IPS-15b (cell line): ENCODE measurements around the gene FA2H.

Experiments
- H3K27me3 ChIP-seq: one replicate; pipeline ENCODE4 v1.6.1; 2013; ENCODE audit warnings: low read length; ENCODE audit not compliant: control insufficient read depth, insufficient read depth
- H3K36me3 ChIP-seq: one replicate; pipeline ENCODE4 v1.6.1; 2013; ENCODE audit warnings: low read length; ENCODE audit not compliant: control insufficient read depth, insufficient read depth
- H3K4me1 ChIP-seq: one replicate; pipeline ENCODE4 v1.6.1; 2013; ENCODE audit warnings: mild to moderate bottlenecking, low read length; ENCODE audit not compliant: control insufficient read depth, insufficient read depth
- H3K4me3 ChIP-seq: one replicate; pipeline ENCODE4 v1.5.1; 2013; ENCODE audit warnings: low read depth, low read length
- H3K9ac ChIP-seq: one replicate; pipeline ENCODE4 v1.6.1; 2013; ENCODE audit warnings: low read depth, mild to moderate bottlenecking, low read length
- H3K9me3 ChIP-seq: one replicate; pipeline ENCODE4 v1.6.1; 2013; ENCODE audit warnings: mild to moderate bottlenecking, low read length; ENCODE audit not compliant: control insufficient read depth, insufficient read depth

FA2H gene

DNA sequence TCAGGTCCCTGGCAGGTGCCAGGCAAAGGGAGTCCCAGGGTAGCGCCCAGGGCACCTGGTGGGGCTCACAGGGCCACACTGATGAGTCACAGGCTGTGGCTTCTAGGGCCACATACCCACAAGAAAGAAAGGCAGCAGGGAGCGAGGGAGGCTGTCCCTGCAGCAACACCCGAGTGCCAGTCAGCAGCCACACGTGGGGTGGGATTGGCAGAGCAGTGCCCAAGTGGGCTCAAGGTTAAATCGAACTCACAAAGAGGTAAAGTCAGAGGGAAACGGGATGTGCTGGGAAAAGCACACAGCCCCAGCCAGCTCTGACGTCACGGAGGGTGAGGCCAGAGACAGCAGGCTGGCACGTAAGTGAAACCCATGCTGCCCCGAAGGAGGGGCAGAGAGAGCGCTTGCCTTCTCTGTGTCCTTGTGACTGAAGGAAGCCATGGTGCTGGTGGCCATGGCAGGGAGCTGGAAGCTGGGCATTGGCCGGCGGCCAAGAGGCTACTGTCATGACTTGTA lies 33.8 kb downstream of the FA2H start:
- no peak overlapping the region for H3K4me3 ChIP-seq
- H3K9me3 ChIP-seq = no peaks in the 10 kb centered on the region
- H3K27me3 ChIP-seq = no peaks in the 10 kb centered on the region
- peaks cover 7% of the 10 kb centered on the region for H3K4me1 ChIP-seq
- H3K9ac ChIP-seq = no peak overlapping the region
- H3K36me3 ChIP-seq = peaks cover 6% of the 10 kb centered on the region

DNA sequence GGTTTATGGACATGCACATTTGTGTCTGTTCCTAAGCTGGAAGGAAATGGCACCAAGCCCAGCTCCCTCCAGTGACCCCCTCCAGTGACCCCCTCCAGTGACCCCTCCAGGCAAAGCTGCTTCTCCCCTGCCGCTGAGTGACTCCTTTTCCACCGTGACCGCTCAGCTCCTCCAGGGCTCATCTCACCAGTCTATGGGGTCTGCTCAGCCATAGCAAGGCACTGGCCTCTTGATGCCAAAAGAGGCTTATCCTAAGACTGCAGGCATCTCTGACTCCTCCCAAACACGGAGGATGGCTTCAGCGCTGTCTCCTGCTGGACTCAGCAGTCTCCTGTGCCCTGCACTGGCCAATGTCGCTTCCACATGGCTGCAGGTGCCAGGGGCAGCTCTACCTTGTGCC lies 35.3 kb downstream of the FA2H start:
- Histone ChIP-seq H3K4me1 (peaks cover 12% of the 10 kb centered on the region), H3K9me3 (no peaks in the 10 kb centered on the region), H3K36me3 (peaks cover 6% of the 10 kb centered on the region), H3K9ac (no peak overlapping the region), H3K27me3 (no peaks in the 10 kb centered on the region), H3K4me3 (no peak overlapping the region)

DNA sequence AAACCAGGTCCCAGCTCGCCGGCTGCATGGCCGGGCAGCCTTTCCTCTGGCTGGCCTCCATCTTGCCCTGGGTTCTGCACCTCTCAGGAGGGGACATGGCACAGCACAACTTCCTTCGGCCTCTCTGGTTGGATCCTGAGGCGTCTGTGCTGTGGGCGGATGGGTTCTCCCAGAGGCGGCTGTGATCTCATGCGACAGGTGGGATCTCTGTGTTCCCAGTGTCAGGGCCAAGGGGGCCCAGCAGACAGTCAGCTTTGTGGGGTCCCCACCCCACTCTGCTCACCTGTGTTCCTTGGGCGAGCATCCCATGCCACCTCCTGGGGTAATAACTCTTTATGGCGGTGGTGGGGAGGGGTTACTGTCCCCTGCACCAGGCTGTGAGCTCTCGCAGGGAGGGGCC lies 35.8 kb downstream of the FA2H start:
- Histone ChIP-seq H3K9me3 (no peaks in the 10 kb centered on the region), H3K4me1 (peaks cover 16% of the 10 kb centered on the region), H3K4me3 (no peak overlapping the region), H3K36me3 (peaks cover 6% of the 10 kb centered on the region), H3K27me3 (no peaks in the 10 kb centered on the region), H3K9ac (no peak overlapping the region)

DNA sequence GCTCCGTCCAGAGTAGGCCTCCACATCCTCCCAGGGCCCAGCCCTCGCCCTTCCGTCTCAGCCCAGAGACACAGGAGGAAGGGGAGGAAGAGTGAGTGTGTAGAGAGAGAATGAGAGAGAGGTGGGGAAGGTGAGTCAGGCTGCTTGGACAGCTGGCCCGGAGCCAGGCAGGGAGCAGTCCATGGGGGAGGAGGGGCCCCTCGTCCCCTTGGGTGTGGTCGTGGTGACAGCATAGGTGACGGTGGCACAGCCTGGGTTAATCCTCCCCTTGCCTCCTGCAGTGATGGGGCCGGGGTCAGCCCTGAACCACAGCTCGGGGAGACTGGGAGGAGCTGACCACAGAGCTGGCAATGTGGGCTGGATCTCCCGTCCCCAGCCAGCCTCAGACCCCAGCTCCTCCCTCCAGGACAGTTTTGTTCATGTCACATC lies 36.5 kb downstream of the FA2H start:
- Histone ChIP-seq H3K9me3 (no peaks in the 10 kb centered on the region), H3K4me1 (peaks cover 16% of the 10 kb centered on the region), H3K9ac (no peak overlapping the region), H3K27me3 (no peaks in the 10 kb centered on the region), H3K36me3 (peaks cover 6% of the 10 kb centered on the region), H3K4me3 (no peak overlapping the region)

GRCh38 chr16:74737521-74737920 lies 37.1 kb downstream of the FA2H start:
- H3K4me1 ChIP-seq = peaks cover 16% of the 10 kb centered on the region
- no peak overlapping the region for H3K9ac ChIP-seq
- peaks cover 6% of the 10 kb centered on the region for H3K36me3 ChIP-seq
- H3K27me3 ChIP-seq = no peaks in the 10 kb centered on the region
- H3K9me3 ChIP-seq = no peaks in the 10 kb centered on the region
- no peak overlapping the region for H3K4me3 ChIP-seq

- no peaks in the 10 kb centered on the region for H3K27me3 ChIP-seq
- no peaks in the 10 kb centered on the region for H3K9me3 ChIP-seq
- H3K4me3 ChIP-seq = no peak overlapping the region
- peaks cover 6% of the 10 kb centered on the region for H3K36me3 ChIP-seq
- H3K9ac ChIP-seq = no peak overlapping the region
- H3K4me1 ChIP-seq = peaks cover 12% of the 10 kb centered on the region
These were observed 38.0 kb downstream of the FA2H start for GRCh38 chr16:74736531-74737157.

GRCh38 chr16:74735554-74735953 lies 39.1 kb downstream of the FA2H start:
- H3K9ac ChIP-seq = no peak overlapping the region
- H3K9me3 ChIP-seq = no peaks in the 10 kb centered on the region
- no peak overlapping the region for H3K4me3 ChIP-seq
- H3K4me1 ChIP-seq = peaks cover 12% of the 10 kb centered on the region
- H3K27me3 ChIP-seq = no peaks in the 10 kb centered on the region
- peaks cover 6% of the 10 kb centered on the region for H3K36me3 ChIP-seq

DNA sequence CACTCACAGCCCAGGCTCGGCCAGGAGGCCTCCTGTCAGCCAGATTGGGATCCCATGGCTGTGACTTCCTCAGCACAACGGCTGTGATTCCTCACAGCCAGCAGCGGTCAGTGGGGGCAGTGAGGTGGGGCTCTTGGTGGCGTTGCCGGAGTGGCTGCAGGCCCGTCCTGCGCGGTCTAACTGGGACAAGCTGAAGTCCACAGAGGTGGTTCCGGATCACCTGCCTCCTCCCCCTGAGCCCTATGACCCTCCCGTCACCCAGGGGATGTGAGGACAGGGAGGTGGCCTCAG lies 39.5 kb downstream of the FA2H start:
- no peak overlapping the region for H3K9ac ChIP-seq
- no peaks in the 10 kb centered on the region for H3K27me3 ChIP-seq
- H3K36me3 ChIP-seq = peaks cover 6% of the 10 kb centered on the region
- no peak overlapping the region for H3K4me3 ChIP-seq
- peaks cover 15% of the 10 kb centered on the region for H3K4me1 ChIP-seq
- no peaks in the 10 kb centered on the region for H3K9me3 ChIP-seq

- Histone ChIP-seq H3K9ac (no peak overlapping the region), H3K4me1 (peaks cover 16% of the 10 kb centered on the region), H3K36me3 (peaks cover 6% of the 10 kb centered on the region), H3K9me3 (no peaks in the 10 kb centered on the region), H3K4me3 (no peak overlapping the region), H3K27me3 (no peaks in the 10 kb centered on the region)
These were observed 40.1 kb downstream of the FA2H start for GRCh38 chr16:74734361-74735161.

GRCh38 chr16:74732707-74733350 lies 41.8 kb downstream of the FA2H start:
- H3K36me3 ChIP-seq = peaks cover 2% of the 10 kb centered on the region
- H3K4me1 ChIP-seq = peaks cover 16% of the 10 kb centered on the region
- H3K27me3 ChIP-seq = no peaks in the 10 kb centered on the region
- H3K9ac ChIP-seq = no peak overlapping the region
- H3K4me3 ChIP-seq = no peak overlapping the region
- H3K9me3 ChIP-seq = no peaks in the 10 kb centered on the region

DNA sequence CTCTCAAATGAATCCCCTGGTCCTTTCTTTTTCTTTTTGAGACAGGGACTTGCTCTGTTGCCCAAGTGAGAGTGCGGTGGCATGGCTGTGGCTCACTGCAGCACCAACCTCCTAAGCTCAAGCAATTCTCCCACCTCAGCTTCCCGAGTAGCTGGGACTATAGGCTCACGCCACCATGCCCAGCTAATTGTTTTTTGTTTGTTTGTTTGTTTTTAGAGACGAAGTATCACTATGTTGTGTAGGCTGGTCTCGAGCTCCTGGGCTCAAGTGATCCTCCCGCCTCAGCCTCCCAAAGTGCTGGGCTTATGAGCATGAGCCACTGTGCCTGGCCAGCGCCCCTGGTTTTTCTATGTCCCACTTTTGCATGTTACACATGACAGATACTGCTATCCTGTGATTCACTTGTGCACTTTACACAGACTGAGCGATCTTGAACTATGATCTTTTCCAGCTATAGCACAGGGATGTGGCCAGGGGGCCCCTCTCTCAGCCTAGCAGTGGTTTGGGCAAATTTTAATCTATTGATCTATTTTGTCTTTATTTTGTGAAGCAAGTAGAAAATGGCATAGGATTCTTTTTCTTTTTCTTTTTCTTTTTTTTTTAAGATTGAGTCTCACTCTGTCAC lies 42.7 kb downstream of the FA2H start:
- no peak overlapping the region for H3K9ac ChIP-seq
- H3K9me3 ChIP-seq = no peaks in the 10 kb centered on the region
- no peak overlapping the region for H3K4me3 ChIP-seq
- peaks cover 16% of the 10 kb centered on the region for H3K4me1 ChIP-seq
- H3K36me3 ChIP-seq = peaks cover 2% of the 10 kb centered on the region
- no peaks in the 10 kb centered on the region for H3K27me3 ChIP-seq
